Measurements from ENCODE around the gene DMRT1.
"Not testable (repeated sequence)": the region's sequence is repeated elsewhere in the genome, so short reads cannot be mapped to it uniquely, and the experiment has no call there.

The DMRT1 gene

GRCh38 chr9:972501-973294 lies 131.2 kb downstream of the DMRT1 start:
- DNase-seq, result no peak

DNA sequence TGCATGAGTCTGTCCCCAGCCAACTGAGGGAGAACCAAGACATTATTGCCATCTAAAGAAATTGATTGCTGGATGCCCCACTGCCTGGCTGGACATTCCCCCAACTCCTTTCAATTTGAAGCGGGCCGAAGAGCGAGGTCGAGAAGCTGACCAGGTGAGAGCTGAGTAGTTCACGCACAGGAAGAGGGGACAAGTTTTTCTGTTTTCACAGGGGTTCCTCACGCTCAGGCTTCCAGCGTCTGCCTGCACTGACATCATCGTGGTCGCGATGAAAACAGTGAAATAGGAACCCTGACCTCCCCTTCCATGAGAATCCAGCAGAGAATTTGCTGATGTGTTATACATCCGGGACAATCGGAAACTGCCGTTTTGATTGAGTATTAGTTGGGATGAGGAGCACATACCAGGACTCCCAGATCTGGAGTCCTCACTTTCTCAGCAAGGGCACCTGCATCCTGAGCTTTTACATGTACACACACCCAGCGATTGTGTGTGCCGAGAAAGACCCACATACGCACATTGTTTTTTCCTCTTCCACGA lies 131.9 kb downstream of the DMRT1 start:
- DNase-seq, result no peak

- no peak for DNase-seq
Measured at GRCh38 chr9:974031-974995, 132.8 kb downstream of the DMRT1 start.

DNA sequence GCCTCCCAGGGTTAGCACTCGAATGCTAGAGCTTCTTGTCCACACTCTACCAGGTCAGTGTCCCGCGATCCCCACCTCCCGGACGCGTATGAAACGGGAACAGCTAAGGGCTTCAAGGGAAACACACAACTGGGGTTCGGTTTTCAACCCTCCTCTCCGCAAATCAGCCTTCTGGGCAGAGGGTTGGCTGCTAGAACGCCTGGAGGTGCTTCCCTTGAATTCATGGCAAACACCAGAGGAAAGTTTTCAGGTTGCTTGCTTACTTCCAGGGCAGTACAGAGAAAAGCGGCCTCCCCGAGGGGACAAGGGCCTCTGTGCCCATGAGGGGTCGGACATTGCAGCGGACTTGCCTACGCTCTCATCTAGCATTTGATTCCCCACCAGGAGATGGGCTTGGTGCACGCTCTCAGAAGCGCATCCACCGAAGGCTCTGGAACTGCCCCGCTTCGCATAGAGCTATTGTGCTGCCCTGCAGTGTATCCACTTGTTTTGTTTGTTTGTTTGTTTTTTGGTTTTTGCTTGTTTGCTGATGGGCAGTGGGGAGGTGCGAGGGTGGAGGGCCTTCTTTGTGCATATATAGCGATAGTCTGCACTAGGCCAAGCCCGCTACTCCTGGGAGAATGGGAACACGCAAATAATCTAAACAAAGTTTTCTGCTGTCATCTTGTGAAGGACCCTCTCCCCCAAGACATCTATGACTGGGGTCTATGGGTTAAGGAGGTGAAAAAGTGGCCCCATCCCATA lies 133.7 kb downstream of the DMRT1 start:
- no peak for DNase-seq

GRCh38 chr9:975740-976257 lies 134.3 kb downstream of the DMRT1 start:
- no peak for DNase-seq

DNA sequence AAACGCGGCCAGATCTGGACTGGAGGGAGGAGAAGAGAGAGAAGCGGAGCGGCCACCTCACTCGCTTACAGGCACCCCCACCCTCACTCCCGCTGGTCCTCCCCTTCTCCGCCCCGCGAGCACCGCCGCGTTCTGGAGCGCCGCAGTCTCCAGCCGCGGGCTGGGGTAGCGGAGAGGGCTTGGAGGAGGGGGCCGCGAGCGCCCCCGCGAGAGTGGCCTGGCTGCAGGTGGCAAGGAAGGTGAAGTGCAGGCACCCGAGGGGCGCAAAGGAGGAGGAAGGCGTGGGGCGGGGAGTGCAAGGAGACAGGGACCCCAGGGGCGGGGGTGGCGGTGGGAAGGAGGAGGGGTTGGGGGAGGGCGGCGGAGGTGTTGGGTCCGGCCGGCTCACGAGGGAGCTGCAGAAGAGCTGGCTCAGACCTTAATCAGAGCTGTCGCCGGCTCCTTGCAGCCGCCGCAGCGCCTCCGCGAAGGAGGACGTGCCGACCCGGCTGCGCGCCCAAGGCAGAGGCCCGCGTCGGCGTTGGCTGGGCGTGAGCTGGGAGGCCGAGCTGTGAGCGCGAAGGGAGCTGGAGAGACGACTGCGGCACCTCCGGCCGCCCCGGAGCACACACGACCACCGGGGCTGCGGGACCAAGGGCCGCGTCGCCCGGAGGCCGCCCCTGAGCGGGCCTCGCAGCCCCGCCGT lies 134.9 kb downstream of the DMRT1 start, which contains the start of gene DMRT3:
Gene DMRT3, plus strand, starts transcription at position 398 of the 685 bp plus-strand sequence. CDS start 347 bp downstream, outside the sequence.
- no peak for DNase-seq

DNA sequence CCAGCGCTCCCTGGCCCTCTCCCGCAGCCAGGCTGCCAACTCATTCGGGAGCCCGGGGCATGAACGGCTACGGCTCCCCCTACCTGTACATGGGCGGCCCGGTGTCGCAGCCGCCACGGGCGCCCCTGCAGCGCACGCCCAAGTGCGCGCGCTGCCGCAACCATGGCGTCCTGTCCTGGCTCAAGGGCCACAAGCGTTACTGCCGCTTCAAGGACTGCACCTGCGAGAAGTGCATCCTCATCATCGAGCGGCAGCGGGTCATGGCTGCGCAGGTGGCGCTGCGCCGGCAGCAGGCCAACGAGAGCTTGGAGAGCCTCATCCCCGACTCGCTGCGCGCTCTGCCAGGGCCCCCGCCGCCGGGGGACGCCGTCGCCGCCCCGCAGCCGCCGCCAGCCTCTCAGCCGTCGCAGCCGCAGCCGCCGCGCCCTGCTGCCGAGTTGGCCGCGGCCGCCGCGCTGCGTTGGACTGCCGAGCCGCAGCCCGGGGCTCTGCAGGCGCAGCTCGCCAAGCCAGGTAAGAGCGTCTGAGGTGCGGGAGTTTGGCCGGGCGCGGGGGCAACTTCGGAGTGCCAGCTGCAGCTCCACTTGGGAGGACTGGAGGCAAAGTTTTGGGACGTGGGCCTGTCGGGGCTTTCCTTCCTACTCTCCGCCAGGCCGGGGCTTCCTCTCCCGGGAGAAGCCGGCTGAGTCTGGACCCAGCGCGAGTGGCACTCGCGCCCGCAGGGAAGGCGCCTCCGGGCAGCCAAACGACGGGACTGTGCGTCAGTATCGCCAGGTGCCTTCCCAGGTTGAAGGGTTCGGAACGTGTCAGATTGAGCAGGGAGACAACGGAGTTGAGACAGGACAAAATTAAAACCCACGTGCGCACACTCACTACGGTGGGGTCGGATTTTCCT lies 135.7 kb downstream of the DMRT1 start:
- DNase-seq, result no peak

- DNase-seq, result no peak
Measured at GRCh38 chr9:977838-978830, 136.6 kb downstream of the DMRT1 start.

DNA sequence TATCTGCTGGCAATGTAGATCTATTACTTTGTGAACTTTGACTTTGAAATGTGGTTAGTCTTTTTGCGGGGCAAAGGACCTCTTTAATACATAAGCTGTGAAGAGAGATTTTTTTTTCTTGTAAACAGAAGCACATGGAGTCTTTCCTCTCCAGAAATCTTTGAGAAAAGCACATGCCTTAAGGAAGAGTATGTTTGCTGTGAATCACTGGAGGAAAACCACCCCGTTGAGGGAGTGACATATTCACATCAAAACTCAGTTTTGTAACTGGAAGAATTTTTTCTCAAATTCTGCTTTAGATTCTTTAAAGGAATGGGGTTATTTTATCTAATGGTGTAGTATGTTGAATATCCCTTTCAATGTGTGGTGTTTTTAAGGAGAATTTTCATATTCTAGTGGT lies 138.5 kb downstream of the DMRT1 start:
- no peak for DNase-seq

DNA sequence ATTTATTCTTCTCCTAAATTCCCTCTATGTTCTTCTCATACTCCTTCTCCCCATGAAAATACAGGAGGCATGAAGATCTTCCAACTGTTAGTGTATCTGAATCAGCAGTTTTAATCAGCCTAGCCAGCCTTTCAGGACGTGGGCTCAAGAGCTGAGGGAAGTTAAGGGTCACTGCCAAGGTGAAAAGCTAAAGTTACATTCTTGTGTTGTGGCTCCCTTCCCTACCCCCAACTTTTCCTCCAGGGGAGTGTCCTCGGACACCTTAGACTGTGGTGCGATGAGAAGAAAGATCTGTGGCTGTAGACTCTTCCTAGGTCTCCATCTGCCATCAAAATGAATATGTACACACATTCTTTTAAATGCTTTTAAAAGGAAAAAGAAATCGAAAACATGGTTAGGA lies 139.1 kb downstream of the DMRT1 start:
- DNase-seq, result no peak

DNA sequence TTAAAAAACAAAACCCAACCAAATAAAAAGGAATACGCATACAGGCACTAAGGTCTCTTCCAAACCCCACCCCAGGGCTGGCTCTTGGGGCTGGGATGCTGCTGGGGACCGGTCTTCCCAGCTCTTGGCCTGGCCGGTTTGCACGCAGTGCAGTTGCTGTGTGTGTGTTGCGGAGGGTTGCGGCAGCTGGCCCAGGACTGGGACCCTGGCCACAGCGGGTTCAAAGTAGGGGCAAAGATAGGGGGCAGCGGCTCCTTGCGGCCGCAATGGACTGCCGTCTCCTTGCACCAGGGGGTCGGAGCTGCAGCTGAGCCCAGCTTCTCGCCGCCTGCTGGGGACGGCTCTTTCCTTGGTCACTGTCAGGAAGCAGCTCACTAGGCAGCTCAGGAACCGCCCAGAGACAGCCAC lies 140.0 kb downstream of the DMRT1 start:
- DNase-seq, result no peak

DNA sequence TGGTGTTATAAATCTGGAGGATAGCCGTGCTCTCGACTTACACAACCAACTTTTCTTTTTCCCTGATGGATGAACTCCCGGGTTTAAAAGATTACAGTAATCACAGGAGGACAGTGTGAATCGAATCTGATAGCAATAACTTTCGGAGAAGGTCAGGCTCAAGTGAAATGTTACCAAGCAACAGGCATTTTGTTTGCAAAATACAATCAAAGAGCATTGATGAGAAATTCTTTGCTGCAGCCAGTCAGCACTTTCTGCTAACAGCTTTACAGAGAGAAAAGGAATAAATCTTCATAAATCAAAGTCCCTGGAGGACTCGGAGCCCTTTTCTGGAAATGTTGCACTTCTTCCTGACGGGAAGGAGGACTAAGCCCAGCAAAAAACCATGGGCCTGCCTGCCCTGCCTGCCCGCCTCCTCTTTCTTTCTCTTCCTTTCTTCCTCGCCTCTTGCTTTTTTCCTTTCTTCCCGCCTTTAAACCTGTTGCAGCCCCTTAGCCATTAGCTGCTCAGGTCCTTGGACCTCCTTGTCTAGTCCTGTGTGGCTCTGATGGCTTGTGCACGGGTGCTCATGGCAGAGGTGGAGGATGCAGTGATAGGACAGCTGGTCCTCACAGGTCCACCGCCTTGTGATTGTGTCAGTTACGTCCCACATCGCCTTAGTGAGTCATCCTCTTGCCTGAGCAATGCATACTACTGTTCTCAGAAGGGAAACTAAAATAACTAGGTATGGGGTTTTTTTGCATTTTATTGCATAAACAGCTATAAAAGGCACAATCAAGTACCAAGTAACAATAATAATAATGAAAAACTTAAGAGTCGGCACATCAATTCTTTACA lies 141.1 kb downstream of the DMRT1 start:
- no peak for DNase-seq

DNA sequence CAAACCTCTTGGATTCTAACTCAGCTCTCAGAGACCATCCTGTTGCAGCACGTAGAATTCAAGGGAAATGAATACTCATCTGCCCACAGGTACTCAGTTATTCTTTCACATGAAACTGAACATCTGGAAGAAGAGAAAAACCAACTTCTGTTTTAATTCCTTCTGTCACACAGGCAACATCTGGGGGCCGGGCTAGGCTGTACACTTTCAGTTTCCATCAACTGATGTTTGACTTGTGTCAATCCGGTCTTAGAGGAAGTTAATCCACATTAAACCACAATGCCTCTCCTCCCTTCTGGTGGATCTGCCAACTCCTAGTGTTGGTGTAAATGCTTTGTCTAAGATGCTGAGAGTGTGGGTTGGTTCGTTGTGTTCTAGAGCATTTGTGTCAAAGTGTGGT lies 152.5 kb downstream of the DMRT1 start:
- DNase-seq, result no peak

GRCh38 chr9:995192-995591 lies 153.7 kb downstream of the DMRT1 start:
- DNase-seq, result no peak

DNA sequence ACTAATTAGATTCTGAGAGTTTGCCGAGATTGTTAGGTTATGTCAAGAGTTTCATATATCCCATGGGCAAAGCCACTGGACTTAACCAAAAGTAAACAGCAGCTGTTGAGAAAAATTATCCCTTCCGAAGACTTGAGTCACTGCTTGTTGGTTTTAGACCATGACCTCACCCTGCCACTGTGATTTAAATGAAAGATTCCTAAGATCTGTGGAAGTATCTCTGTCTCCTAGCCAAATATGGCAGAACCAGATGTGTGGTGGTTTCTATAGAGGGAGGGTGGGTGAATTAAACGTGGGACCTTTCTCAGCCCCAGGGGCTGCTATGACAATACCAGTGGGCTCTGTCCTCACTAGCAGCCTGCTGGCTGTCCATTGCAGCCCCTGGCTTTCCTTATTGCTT lies 154.3 kb downstream of the DMRT1 start:
- DNase-seq, result no peak

GRCh38 chr9:998299-999110 lies 157.0 kb downstream of the DMRT1 start:
- DNase-seq, result not testable (repeated sequence)

- DNase-seq, result no peak
Measured at GRCh38 chr9:1001838-1002237, 160.3 kb downstream of the DMRT1 start.

GRCh38 chr9:1002678-1003077 lies 161.2 kb downstream of the DMRT1 start:
- no peak for DNase-seq
